Astrocyte (in vitro differentiated cells and primary cell): ENCODE measurements around the gene TSFM. TPM values are rescaled to one million over a fixed set of nuclear protein-coding genes. Genes with fewer than 3 reads are reported as not detected.
A peak's percentile ranks its signal among the peaks of the same experiment; 100 is the strongest.

Source experiments
- DNase-seq: peaks from one replicate; pipeline ENCODE4 v3.0.0-alpha.2; 2010; ENCODE audit warnings: low read depth
- FAIRE-seq: peaks from 2 replicates; lab custom pipeline; 2011; peaks lifted over from hg19 to GRCh38; lab: Jason Lieb, UNC
- H2AFZ ChIP-seq: 2 replicates; pipeline ENCODE4 v1.6.0; 2012; ENCODE audit warnings: low read depth, low read length, inconsistent platforms
- H3K27ac ChIP-seq: 2 replicates; pipeline ENCODE4 v1.5.1; 2011; ENCODE audit warnings: low read depth, low read length, inconsistent platforms
- H3K27me3 ChIP-seq: 2 replicates; pipeline ENCODE4 v1.6.0; 2011; ENCODE audit warnings: low read length, inconsistent platforms; ENCODE audit not compliant: insufficient read depth
- H3K36me3 ChIP-seq: 2 replicates; pipeline ENCODE4 v1.5.1; 2011; ENCODE audit warnings: low read length, inconsistent platforms; ENCODE audit not compliant: insufficient read depth
- H3K4me1 ChIP-seq: 2 replicates; pipeline ENCODE4 v1.5.1; 2011; ENCODE audit warnings: low read length, inconsistent platforms; ENCODE audit not compliant: insufficient read depth
- H3K4me2 ChIP-seq: 2 replicates; pipeline ENCODE4 v1.6.0; 2012; ENCODE audit warnings: low read length, inconsistent platforms
- H3K4me3 ChIP-seq: 2 replicates; pipeline ENCODE4 v1.5.1; 2011; ENCODE audit warnings: low read depth, mild to moderate bottlenecking, low read length, inconsistent platforms; ENCODE audit not compliant: insufficient read depth
- H3K79me2 ChIP-seq: 2 replicates; pipeline ENCODE4 v1.6.0; 2012; ENCODE audit warnings: mild to moderate bottlenecking, low read length, inconsistent platforms; ENCODE audit not compliant: insufficient read depth
- H3K9ac ChIP-seq: 2 replicates; pipeline ENCODE4 v1.6.0; 2012; ENCODE audit warnings: mild to moderate bottlenecking, low read length, inconsistent platforms
- H3K9me3 ChIP-seq: 2 replicates; pipeline ENCODE4 v1.5.1; 2012; ENCODE audit warnings: low read depth, mild to moderate bottlenecking, low read length, inconsistent platforms; ENCODE audit not compliant: insufficient read depth
- H4K20me1 ChIP-seq: 2 replicates; pipeline ENCODE4 v1.6.0; 2012; ENCODE audit warnings: low read length, inconsistent platforms; ENCODE audit not compliant: insufficient read depth
- H3K27ac Mint-ChIP-seq: one replicate; pipeline ENCODE4 v1.8.0; 2021; ENCODE audit warnings: mild to moderate bottlenecking, mixed read lengths; ENCODE audit not compliant: unreplicated experiment
- H3K27me3 Mint-ChIP-seq: one replicate; pipeline ENCODE4 v1.8.0; 2021; ENCODE audit warnings: low read depth, mixed read lengths; ENCODE audit not compliant: unreplicated experiment
- H3K36me3 Mint-ChIP-seq: one replicate; pipeline ENCODE4 v1.8.0; 2021; ENCODE audit warnings: low read depth, mixed read lengths; ENCODE audit not compliant: unreplicated experiment
- H3K4me1 Mint-ChIP-seq: one replicate; pipeline ENCODE4 v1.8.0; 2021; ENCODE audit warnings: low read depth, mixed read lengths; ENCODE audit not compliant: unreplicated experiment
- H3K4me3 Mint-ChIP-seq: one replicate; pipeline ENCODE4 v1.8.0; 2021; ENCODE audit warnings: mild to moderate bottlenecking, moderate library complexity, mixed read lengths; ENCODE audit not compliant: unreplicated experiment
- H3K9me3 Mint-ChIP-seq: one replicate; pipeline ENCODE4 v1.8.0; 2021; ENCODE audit warnings: mild to moderate bottlenecking, mixed read lengths; ENCODE audit not compliant: unreplicated experiment
- EZH2 ChIP-seq: IDR thresholded peaks from 2 replicates; pipeline ENCODE4 v1.6.1; 2012; ENCODE audit warnings: mild to moderate bottlenecking, low read length, inconsistent platforms; ENCODE audit not compliant: insufficient read depth
- total RNA-seq: library from RNA; stranded (reverse); gene quantifications from 2 replicates; pipeline ENCODE4 v1.2.1, GENCODE V29; 2021
- TF ChIP-seq, protein P1 (sequence below): IDR thresholded peaks from 2 replicates; pipeline ENCODE4 v1.5.1; 2011; ENCODE audit warnings: low read depth, mild to moderate bottlenecking, inconsistent platforms, low read length, moderate library complexity; ENCODE audit not compliant: insufficient read depth

TSFM gene
- total RNA-seq, 1 donor from 2014 or later, result 26.6 TPM

DNA sequence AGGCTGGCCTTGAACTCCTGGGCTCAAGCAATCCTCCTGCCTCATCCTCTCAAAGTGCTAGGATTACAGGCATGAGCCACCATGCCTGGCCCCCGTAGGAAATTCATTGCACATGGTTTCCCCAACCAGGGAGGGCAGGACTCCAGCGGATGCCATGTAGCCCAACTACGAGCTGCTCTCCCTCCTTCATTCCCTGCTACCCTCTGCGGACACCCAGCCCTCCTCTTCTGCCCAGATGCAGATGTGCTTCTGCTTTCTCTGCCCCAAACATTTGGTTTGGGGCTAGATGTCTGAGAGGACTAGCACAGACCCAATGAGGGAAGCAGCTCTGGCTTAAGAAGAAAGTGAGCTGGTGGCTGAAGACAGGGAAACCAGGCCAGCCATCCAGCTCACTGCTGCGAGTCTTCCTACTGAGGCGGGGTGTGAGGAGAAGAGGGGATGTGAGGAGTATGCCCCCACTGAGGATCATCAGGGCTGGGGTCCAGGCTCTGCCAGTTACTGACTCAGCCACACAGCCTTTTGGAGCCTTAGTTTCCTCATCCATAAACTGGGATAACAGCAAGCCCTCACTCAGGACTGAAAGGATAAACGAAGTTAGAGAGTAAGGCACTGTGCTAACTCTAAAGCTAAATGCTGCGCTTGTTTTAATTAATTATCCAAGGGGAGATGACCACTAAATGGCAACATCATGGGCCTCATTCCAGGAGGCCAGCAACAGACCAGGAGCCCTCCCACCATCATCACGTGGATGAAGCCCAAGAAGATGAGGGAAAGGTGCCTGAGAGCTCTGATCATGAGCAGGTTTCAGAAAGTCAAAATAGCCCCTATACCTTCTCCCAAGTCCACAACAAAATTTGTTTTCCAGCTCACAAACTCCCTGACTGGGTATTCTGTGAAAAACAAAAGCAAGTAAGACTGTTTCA lies 53.0 kb downstream of the TSFM start:
- peak overlapping the region; percentile 53 for H3K27ac Mint-ChIP-seq
- peaks cover 68% of the 10 kb centered on the region for H3K4me1 Mint-ChIP-seq
- H3K27me3 Mint-ChIP-seq, result no peaks in the 10 kb centered on the region
- Histone ChIP-seq H3K79me2 (peaks cover 99% of the 10 kb centered on the region), H3K9me3 (no peaks in the 10 kb centered on the region), H2AFZ (no peak overlapping the region), H4K20me1 (peaks cover 96% of the 10 kb centered on the region), H3K27ac (no peak overlapping the region), H3K4me3 (no peak overlapping the region), H3K9ac (no peak overlapping the region), H3K4me2 (no peak overlapping the region), H3K4me1 (peaks cover 59% of the 10 kb centered on the region), H3K36me3 (no peaks in the 10 kb centered on the region), H3K27me3 (no peaks in the 10 kb centered on the region)
- peaks cover 2% of the 10 kb centered on the region for H3K36me3 Mint-ChIP-seq
- DNase-seq (no peak), FAIRE-seq (no peak)
- no peaks in the 10 kb centered on the region for H3K9me3 Mint-ChIP-seq
- H3K4me3 Mint-ChIP-seq, result peak overlapping the region; percentile 16
- TF ChIP-seq, protein P1, sequence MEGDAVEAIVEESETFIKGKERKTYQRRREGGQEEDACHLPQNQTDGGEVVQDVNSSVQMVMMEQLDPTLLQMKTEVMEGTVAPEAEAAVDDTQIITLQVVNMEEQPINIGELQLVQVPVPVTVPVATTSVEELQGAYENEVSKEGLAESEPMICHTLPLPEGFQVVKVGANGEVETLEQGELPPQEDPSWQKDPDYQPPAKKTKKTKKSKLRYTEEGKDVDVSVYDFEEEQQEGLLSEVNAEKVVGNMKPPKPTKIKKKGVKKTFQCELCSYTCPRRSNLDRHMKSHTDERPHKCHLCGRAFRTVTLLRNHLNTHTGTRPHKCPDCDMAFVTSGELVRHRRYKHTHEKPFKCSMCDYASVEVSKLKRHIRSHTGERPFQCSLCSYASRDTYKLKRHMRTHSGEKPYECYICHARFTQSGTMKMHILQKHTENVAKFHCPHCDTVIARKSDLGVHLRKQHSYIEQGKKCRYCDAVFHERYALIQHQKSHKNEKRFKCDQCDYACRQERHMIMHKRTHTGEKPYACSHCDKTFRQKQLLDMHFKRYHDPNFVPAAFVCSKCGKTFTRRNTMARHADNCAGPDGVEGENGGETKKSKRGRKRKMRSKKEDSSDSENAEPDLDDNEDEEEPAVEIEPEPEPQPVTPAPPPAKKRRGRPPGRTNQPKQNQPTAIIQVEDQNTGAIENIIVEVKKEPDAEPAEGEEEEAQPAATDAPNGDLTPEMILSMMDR, result no peak
- TF ChIP-seq EZH2, result no peak

DNA sequence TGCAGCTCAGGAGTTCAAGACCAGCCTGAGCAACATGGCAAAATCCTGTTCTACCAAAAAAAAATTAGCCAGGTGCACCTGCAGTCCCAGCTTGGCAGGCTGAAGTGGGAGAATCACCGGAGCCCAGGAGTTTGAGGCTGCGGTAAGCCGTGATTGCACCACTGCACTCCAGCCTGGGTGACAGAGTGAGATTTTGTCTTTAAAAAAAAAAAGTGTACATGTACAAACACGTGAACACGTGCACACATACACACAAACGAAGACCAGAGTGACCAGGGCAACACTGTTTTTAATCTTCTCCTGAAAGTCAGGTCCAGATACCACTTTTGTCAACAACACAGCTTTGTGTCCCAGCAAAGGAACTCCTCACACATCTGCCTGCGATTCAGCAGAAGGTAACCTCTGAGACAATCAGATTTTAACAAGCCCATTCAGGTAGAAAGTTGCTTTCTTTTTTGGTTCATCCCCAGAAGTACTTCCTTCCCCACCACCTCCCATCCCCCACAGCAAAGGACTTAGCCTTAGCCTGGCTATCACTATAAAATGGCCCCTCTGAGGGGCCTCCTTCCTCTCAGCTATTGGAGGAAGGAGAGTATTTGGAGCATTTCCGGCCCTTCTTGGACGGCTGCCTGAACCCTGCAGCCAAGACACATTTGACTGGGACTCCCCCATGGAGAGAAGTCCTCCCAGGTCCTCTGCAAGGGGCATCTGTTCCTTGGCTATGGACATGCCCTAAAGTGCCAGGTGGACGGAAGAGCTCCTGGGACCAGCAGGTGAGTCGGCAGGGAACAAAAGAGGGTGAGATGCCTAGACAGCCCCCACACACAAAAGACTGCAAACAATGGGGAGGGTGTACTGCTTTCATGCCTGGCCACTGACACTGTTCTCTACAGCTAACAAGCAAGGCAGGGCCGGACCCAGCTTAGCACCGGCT lies 54.1 kb downstream of the TSFM start:
- Histone ChIP-seq H4K20me1 (peaks cover 97% of the 10 kb centered on the region), H3K4me2 (peak overlapping the region; percentile 79), H3K27ac (peak overlapping the region; percentile 9), H3K4me3 (no peak overlapping the region), H3K27me3 (no peaks in the 10 kb centered on the region), H3K4me1 (peaks cover 61% of the 10 kb centered on the region), H3K36me3 (no peaks in the 10 kb centered on the region), H3K9ac (peak overlapping the region; percentile 19), H3K9me3 (no peaks in the 10 kb centered on the region), H3K79me2 (peaks cover 99% of the 10 kb centered on the region), H2AFZ (no peak overlapping the region)
- Mint-ChIP-seq H3K36me3 (peaks cover 2% of the 10 kb centered on the region), H3K4me1 (peaks cover 74% of the 10 kb centered on the region), H3K4me3 (peak overlapping the region; percentile 57), H3K27me3 (no peaks in the 10 kb centered on the region), H3K27ac (peak overlapping the region; percentile 53), H3K9me3 (no peaks in the 10 kb centered on the region)
- DNase-seq (peak; percentile 67), FAIRE-seq (no peak)
- TF ChIP-seq EZH2, result no peak
- TF ChIP-seq, protein P1, result no peak
